C4-2B (cell line): ENCODE data around the gene BCKDK.

ENCODE experiments used
- CTCF ChIP-seq: fragments of 450-650 bp; conservative IDR thresholded peaks from 2 replicates; pipeline ENCODE4 v1.5.1; 2017; ENCODE audit warnings: mild to moderate bottlenecking
- ZFX ChIP-seq: fragments of 450-650 bp; IDR thresholded peaks from 2 replicates; pipeline ENCODE4 v1.6.1; 2017

- TF ChIP-seq CTCF: no peak
- TF ChIP-seq ZFX: no peak
These were observed 39.4 kb downstream of the BCKDK start for GRCh38 chr16:31147574-31147973.
